Panc1 (cell line): ENCODE results near the gene CDK14.

ENCODE experiments used
- POLR2AphosphoS5 ChIP-seq: IDR thresholded peaks from 2 replicates; pipeline ENCODE4 v1.6.1; 2012; ENCODE audit warnings: mild to moderate bottlenecking, low read depth, low read length, moderate library complexity
- SIN3A ChIP-seq: IDR thresholded peaks from 2 replicates; pipeline ENCODE4 v1.6.1; 2012; ENCODE audit warnings: low read depth, mild to moderate bottlenecking, low read length, moderate library complexity, borderline replicate concordance; ENCODE audit not compliant: insufficient read depth
- TCF7L2 ChIP-seq: IDR thresholded peaks from 2 replicates; pipeline ENCODE4 v1.6.1; 2011; ENCODE audit warnings: mild to moderate bottlenecking, low read depth, low read length, inconsistent platforms
- TF ChIP-seq, protein P1 (sequence below): fragments of 450-650 bp; IDR thresholded peaks from 2 replicates; pipeline ENCODE4 v1.5.1; 2017; ENCODE audit warnings: mild to moderate bottlenecking
- TF ChIP-seq, protein P2 (sequence below), 2 experiments: IDR thresholded peaks; 2 replicates each; pipeline ENCODE4 v1.6.1; 2011 to 2012; ENCODE audit warnings: low read depth in 2 of 2, control low read depth in 1 of 2, low read length in 1 of 2, mild to moderate bottlenecking in 1 of 2, moderate library complexity in 1 of 2; ENCODE audit not compliant: insufficient read depth in 1 of 2

DNA sequence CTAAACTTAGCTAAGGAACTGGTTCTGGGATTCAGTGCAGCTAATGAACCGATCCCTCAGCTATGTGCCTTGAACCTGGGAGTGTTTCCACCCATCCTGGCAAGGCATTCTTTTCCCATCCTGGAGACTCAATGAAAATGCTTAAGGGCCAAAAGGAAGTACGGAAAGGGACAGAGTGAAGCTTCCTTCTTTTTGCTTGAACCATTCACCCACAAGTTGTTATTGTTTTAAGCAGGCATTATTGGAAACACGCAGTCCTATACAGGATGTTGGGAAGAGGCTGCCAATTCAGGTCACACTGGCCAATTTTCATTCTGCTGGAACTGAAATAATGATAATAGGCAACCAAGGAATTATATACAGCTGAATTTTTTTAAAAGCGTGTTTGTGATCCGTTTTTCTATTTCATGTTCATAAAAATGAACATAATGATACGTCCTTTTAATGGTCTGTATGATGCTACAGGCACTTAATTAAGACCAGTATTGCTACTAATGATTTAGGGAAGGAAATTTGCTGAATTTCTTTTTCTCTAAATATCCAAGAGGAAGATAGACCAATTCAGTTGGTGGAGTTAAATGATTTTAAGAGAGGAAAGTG lies 610.3 kb downstream of the CDK14 start:
- TF ChIP-seq, protein P1, sequence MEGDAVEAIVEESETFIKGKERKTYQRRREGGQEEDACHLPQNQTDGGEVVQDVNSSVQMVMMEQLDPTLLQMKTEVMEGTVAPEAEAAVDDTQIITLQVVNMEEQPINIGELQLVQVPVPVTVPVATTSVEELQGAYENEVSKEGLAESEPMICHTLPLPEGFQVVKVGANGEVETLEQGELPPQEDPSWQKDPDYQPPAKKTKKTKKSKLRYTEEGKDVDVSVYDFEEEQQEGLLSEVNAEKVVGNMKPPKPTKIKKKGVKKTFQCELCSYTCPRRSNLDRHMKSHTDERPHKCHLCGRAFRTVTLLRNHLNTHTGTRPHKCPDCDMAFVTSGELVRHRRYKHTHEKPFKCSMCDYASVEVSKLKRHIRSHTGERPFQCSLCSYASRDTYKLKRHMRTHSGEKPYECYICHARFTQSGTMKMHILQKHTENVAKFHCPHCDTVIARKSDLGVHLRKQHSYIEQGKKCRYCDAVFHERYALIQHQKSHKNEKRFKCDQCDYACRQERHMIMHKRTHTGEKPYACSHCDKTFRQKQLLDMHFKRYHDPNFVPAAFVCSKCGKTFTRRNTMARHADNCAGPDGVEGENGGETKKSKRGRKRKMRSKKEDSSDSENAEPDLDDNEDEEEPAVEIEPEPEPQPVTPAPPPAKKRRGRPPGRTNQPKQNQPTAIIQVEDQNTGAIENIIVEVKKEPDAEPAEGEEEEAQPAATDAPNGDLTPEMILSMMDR = no peak
- TF ChIP-seq POLR2AphosphoS5 (no peak), SIN3A (no peak), TCF7L2 (no peak)
- TF ChIP-seq, protein P2, sequence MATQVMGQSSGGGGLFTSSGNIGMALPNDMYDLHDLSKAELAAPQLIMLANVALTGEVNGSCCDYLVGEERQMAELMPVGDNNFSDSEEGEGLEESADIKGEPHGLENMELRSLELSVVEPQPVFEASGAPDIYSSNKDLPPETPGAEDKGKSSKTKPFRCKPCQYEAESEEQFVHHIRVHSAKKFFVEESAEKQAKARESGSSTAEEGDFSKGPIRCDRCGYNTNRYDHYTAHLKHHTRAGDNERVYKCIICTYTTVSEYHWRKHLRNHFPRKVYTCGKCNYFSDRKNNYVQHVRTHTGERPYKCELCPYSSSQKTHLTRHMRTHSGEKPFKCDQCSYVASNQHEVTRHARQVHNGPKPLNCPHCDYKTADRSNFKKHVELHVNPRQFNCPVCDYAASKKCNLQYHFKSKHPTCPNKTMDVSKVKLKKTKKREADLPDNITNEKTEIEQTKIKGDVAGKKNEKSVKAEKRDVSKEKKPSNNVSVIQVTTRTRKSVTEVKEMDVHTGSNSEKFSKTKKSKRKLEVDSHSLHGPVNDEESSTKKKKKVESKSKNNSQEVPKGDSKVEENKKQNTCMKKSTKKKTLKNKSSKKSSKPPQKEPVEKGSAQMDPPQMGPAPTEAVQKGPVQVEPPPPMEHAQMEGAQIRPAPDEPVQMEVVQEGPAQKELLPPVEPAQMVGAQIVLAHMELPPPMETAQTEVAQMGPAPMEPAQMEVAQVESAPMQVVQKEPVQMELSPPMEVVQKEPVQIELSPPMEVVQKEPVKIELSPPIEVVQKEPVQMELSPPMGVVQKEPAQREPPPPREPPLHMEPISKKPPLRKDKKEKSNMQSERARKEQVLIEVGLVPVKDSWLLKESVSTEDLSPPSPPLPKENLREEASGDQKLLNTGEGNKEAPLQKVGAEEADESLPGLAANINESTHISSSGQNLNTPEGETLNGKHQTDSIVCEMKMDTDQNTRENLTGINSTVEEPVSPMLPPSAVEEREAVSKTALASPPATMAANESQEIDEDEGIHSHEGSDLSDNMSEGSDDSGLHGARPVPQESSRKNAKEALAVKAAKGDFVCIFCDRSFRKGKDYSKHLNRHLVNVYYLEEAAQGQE (IDR thresholded peaks at IDR 0.05; ENCODE audit: insufficient read depth in 1 of 2, low read depth in 2 of 2, low read length in 1 of 2) = no peak
